IMR-90 (cell line): ENCODE results near the gene CSPG5. TPM values are rescaled to one million over a fixed set of nuclear protein-coding genes. Genes with fewer than 3 reads are reported as not detected.

Experiments used
- ATAC-seq: fragments of 200-7000 bp; cut with Tn5 transposase; 2 replicates; pipeline ENCODE4 v1.9.1; 2020; ENCODE audit warnings: low read depth, mild to moderate bottlenecking, moderate library complexity
- BruUV-seq: library from RNA; stranded (reverse); fragments of 400-500 nt; replicated peaks from 2 replicates; lab custom pipeline; 2021; lab: Mats Ljungman, UMichigan
- CTCF ChIA-PET: fragments of 300-600 bp; formaldehyde crosslinking; extraction: SDS; loops from one replicate; lab custom pipeline; 2021; ENCODE audit warnings: antibody characterized with exemption; lab: Yijun Ruan, JAX
- POLR2A ChIA-PET: fragments of 300-600 bp; sonication (Branson Sonifier 250); formaldehyde crosslinking; loops from one replicate; lab custom pipeline; 2022; ENCODE audit warnings: antibody characterized with exemption; ENCODE audit not compliant: unreplicated experiment; lab: Charles Lee
- DNase-seq: peaks from one replicate; pipeline ENCODE4 v3.0.0; 2013
- H2AFZ ChIP-seq: replicated peaks from 2 replicates; pipeline ENCODE3; 2013; ENCODE audit warnings: low read length, mild to moderate bottlenecking; ENCODE audit not compliant: poor library complexity
- H2AK5ac ChIP-seq: 2 replicates; pipeline ENCODE4 v1.6.1; 2013; ENCODE audit warnings: low read depth, low read length, inconsistent platforms
- H2AK9ac ChIP-seq: replicated peaks from 2 replicates; pipeline ENCODE3; 2013; ENCODE audit warnings: mild to moderate bottlenecking, low read depth, low read length, moderate library complexity; ENCODE audit not compliant: poor library complexity
- H2BK120ac ChIP-seq: 2 replicates; pipeline ENCODE4 v1.6.1; 2013; ENCODE audit warnings: low read depth, low read length, inconsistent platforms
- H2BK15ac ChIP-seq: 3 replicates; pipeline ENCODE4 v1.6.1; 2013; ENCODE audit warnings: low read depth, low read length, inconsistent platforms
- H2BK20ac ChIP-seq: 2 replicates; pipeline ENCODE4 v1.6.1; 2013; ENCODE audit warnings: low read depth, mild to moderate bottlenecking, inconsistent platforms, low read length, moderate library complexity
- H2BK5ac ChIP-seq: 2 replicates; pipeline ENCODE4 v1.6.1; 2013; ENCODE audit warnings: mild to moderate bottlenecking, low read depth, low read length, inconsistent platforms; ENCODE audit not compliant: poor library complexity, severe bottlenecking
- H3K14ac ChIP-seq: replicated peaks from 2 replicates; pipeline ENCODE4 v1.6.1; 2013; ENCODE audit warnings: low read depth, low read length, inconsistent platforms
- H3K18ac ChIP-seq: 2 replicates; pipeline ENCODE4 v1.6.1; 2013; ENCODE audit warnings: low read depth, low read length, control low read depth
- H3K23ac ChIP-seq: 2 replicates; pipeline ENCODE4 v1.6.1; 2013; ENCODE audit warnings: low read depth, low read length, inconsistent platforms
- H3K27ac ChIP-seq: 2 replicates; pipeline ENCODE4 v1.5.1; 2013; ENCODE audit warnings: mild to moderate bottlenecking, control low read depth, low read length; ENCODE audit not compliant: insufficient read depth
- H3K27me3 ChIP-seq: 2 replicates; pipeline ENCODE4 v1.6.1; 2013; ENCODE audit warnings: low read length; ENCODE audit not compliant: control insufficient read depth, insufficient read depth
- H3K36me3 ChIP-seq: 2 replicates; pipeline ENCODE4 v1.6.1; 2013; ENCODE audit warnings: low read length, mixed read lengths; ENCODE audit not compliant: control insufficient read depth, insufficient read depth
- H3K4ac ChIP-seq: 2 replicates; pipeline ENCODE4 v1.6.1; 2013; ENCODE audit warnings: low read depth, low read length, inconsistent platforms
- H3K4me1 ChIP-seq: 2 replicates; pipeline ENCODE4 v1.6.1; 2013; ENCODE audit warnings: low read length, mixed read lengths; ENCODE audit not compliant: control insufficient read depth, insufficient read depth
- H3K4me2 ChIP-seq: 2 replicates; pipeline ENCODE4 v1.6.1; 2013; ENCODE audit warnings: low read depth, mild to moderate bottlenecking, control low read depth, low read length, moderate library complexity
- H3K4me3 ChIP-seq: 2 replicates; pipeline ENCODE4 v1.5.1; 2013; ENCODE audit warnings: low read depth, mild to moderate bottlenecking, control low read depth, low read length, moderate library complexity; ENCODE audit not compliant: insufficient read depth
- H3K56ac ChIP-seq: 2 replicates; pipeline ENCODE4 v1.6.1; 2013; ENCODE audit warnings: low read length, inconsistent platforms; ENCODE audit not compliant: insufficient read depth; ENCODE audit errors: extremely low read depth
- H3K79me1 ChIP-seq, 2 experiments: 2 replicates each; pipeline ENCODE4 v1.6.1; 2013; ENCODE audit warnings: low read length in 2 of 2, inconsistent platforms in 1 of 2, low read depth in 1 of 2
- H3K9ac ChIP-seq: 2 replicates; pipeline ENCODE4 v1.6.1; 2013; ENCODE audit warnings: low read depth, low read length, control low read depth
- H3K9me1 ChIP-seq: 2 replicates; pipeline ENCODE4 v1.6.1; 2013; ENCODE audit warnings: low read length, inconsistent platforms; ENCODE audit not compliant: insufficient read depth
- H3K9me3 ChIP-seq: 2 replicates; pipeline ENCODE4 v1.6.1; 2013; ENCODE audit warnings: low read length; ENCODE audit not compliant: control insufficient read depth, insufficient read depth
- H4K20me1 ChIP-seq: 2 replicates; pipeline ENCODE4 v1.6.1; 2013; ENCODE audit warnings: low read length, inconsistent platforms; ENCODE audit not compliant: insufficient read depth
- H4K5ac ChIP-seq: 2 replicates; pipeline ENCODE4 v1.6.1; 2013; ENCODE audit warnings: mild to moderate bottlenecking, low read depth, low read length, control low read depth
- H4K8ac ChIP-seq, 2 experiments: 2 replicates each; pipeline ENCODE4 v1.6.1; 2013; ENCODE audit warnings: low read depth in 2 of 2, low read length in 2 of 2, control low read depth in 1 of 2, inconsistent platforms in 1 of 2
- H4K91ac ChIP-seq: 2 replicates; pipeline ENCODE4 v1.6.1; 2013; ENCODE audit warnings: low read depth, low read length, inconsistent platforms; ENCODE audit not compliant: insufficient read depth
- BHLHE40 ChIP-seq: fragments of 150-350 bp; IDR thresholded peaks from 2 replicates; pipeline ENCODE4 v1.6.1; 2016; ENCODE audit warnings: mild to moderate bottlenecking, low read depth, low read length
- MAFK ChIP-seq: IDR thresholded peaks from 2 replicates; pipeline ENCODE4 v1.6.1; 2012; ENCODE audit warnings: low read depth, low read length, improper control_type of control experiment
- MAZ ChIP-seq: IDR thresholded peaks from 2 replicates; pipeline ENCODE4 v1.6.1; 2012; ENCODE audit warnings: low read depth, mild to moderate bottlenecking, low read length, improper control_type of control experiment, moderate library complexity, borderline replicate concordance
- MXI1 ChIP-seq: IDR thresholded peaks from 2 replicates; pipeline ENCODE4 v1.6.1; 2012; ENCODE audit warnings: low read depth, mild to moderate bottlenecking, low read length, moderate library complexity, borderline replicate concordance
- NFE2L2 ChIP-seq: fragments of 150-350 bp; IDR thresholded peaks from 2 replicates; pipeline ENCODE4 v1.6.1; 2016; ENCODE audit warnings: low read depth, mild to moderate bottlenecking, low read length
- POLR2A ChIP-seq: IDR thresholded peaks from 2 replicates; pipeline ENCODE4 v1.6.1; 2012; ENCODE audit warnings: mild to moderate bottlenecking, low read depth, low read length
- SMC3 ChIP-seq: fragments of 150-350 bp; IDR thresholded peaks from 2 replicates; pipeline ENCODE4 v1.6.1; 2016; ENCODE audit warnings: low read depth, mild to moderate bottlenecking, antibody characterized with exemption, low read length, moderate library complexity
- WGBS, 2 experiments: methylation state at CpG; one replicate each; pipeline versions ENCODE4 v1.1.5 to v1.1.7; 2013; ENCODE audit warnings: missing lambda C conversion rate in 2 of 2; ENCODE audit not compliant: insufficient read length in 1 of 2; ENCODE audit errors: extremely low coverage in 2 of 2; 5-methylcytosine and 5-hydroxymethylcytosine counted together
- dilution Hi-C: fragments of 300-500 bp; cut with HindIII; formaldehyde crosslinking; loops from one replicate; pipeline ENCODE4 v1.14.3; 2018; ENCODE audit warnings: low sequenced_read_pairs; ENCODE audit not compliant: unreplicated experiment
- in situ Hi-C: fragments of 300-500 bp; cut with MboI; formaldehyde crosslinking; loops from 3 replicates; pipeline ENCODE4 v1.14.3; 2019; ENCODE audit warnings: low sequenced_read_pairs, inconsistent platforms, mixed read lengths
- intact Hi-C: fragments of 100-400 bp; cut with micrococcal nuclease; formaldehyde crosslinking; loops from 2 replicates; pipeline ENCODE4 v1.10.0; 2022
- polyA plus RNA-seq, 3 experiments: library from polyadenylated mRNA; depleted of rRNA; stranded (reverse); fragments of >200 nt; gene quantifications; 2 replicates each; pipeline ENCODE4 v1.2.3, GENCODE V29; 2012; ENCODE audit warnings: low replicate concordance in 1 of 3
- total RNA-seq: library from RNA; depleted of rRNA; stranded (reverse); fragments of >200 nt; gene quantifications from 2 replicates; pipeline ENCODE4 v1.2.3, GENCODE V29; 2012
- TF ChIP-seq, protein P1 (sequence below): conservative IDR thresholded peaks from 2 replicates; pipeline ENCODE4 v1.5.1; 2012; ENCODE audit warnings: mild to moderate bottlenecking, low read depth, low read length, improper control_type of control experiment

Gene CSPG5
- total and polyA plus RNA-seq, 2 of the 4 experiments (the other 2 are of a cell fraction) = under 0.01 to 0.10 TPM

DNA sequence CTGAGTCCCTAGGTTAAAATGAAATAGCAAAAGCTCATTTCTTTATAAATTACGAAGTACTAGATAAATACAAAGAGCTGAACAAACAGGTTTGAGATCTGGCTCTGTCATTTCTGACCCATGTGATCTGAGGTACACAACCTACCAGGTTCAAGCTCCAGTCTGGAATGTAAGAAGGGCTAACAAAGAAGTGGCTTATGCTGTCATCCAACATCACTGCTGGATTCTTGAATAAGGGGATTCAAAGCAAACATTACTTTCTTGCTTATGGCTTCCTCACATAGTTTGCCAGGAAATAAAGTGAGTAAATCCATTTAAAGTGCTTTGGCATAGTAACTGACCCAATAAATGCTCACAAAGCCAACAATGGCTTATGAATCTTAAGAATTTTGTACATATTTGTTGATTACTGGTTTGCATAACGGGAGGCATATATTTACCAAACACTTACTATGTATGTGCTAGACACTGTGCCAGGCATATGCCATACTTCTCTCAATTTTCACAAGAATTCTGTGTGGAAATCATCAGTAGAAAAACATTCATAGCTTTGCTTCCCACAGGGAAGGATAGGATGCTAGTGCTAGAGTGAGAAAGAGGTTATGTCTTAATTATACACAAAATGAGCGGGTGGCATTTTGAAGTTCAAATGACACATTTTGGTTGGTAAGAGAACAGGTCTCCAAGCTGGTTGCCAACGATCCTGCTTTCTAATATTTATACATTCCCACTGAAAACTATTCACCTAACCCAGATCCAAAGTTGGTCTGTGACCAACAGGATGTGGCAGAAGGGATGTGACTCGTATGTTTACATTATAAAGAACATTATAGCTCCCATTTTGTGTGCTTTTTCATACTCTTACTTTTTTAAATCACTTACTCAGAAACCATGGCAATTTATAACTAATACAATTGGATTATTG, 38.7 kb upstream of the CSPG5 start (continued):
- TF ChIP-seq, protein P1, sequence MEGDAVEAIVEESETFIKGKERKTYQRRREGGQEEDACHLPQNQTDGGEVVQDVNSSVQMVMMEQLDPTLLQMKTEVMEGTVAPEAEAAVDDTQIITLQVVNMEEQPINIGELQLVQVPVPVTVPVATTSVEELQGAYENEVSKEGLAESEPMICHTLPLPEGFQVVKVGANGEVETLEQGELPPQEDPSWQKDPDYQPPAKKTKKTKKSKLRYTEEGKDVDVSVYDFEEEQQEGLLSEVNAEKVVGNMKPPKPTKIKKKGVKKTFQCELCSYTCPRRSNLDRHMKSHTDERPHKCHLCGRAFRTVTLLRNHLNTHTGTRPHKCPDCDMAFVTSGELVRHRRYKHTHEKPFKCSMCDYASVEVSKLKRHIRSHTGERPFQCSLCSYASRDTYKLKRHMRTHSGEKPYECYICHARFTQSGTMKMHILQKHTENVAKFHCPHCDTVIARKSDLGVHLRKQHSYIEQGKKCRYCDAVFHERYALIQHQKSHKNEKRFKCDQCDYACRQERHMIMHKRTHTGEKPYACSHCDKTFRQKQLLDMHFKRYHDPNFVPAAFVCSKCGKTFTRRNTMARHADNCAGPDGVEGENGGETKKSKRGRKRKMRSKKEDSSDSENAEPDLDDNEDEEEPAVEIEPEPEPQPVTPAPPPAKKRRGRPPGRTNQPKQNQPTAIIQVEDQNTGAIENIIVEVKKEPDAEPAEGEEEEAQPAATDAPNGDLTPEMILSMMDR = no peak
- no peak for TF ChIP-seq NFE2L2

DNA sequence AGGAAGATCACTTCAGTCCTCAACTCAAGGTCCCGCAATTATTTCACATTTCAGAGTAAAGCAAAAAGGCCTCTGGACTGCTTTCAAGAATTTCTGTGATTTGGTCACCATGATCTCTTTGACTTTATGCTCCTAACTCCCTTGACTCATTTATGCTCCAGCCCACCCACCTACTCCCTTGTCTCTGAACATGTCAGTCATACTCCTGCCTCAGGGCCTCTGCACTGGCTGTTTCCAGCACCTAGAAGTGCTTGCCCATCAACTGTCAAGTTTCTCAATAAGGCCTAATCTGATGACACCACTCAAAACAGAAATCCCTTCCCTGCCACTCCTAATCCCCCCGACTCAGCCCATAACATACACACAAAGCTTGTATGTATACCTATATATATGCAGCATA, 36.1 kb upstream of the CSPG5 start:
- H2AK5ac ChIP-seq = no peak overlapping the region
- POLR2A ChIA-PET = no interaction called here
- peaks cover 29% of the 10 kb centered on the region; the same call in 1 of the 2 replicates for H4K20me1 ChIP-seq
- no peak overlapping the region for H4K5ac ChIP-seq
- H2BK5ac ChIP-seq = no peak overlapping the region
- DNase-seq (no peak), ATAC-seq (no peak)
- no peak overlapping the region for H3K4me3 ChIP-seq
- no peaks in the 10 kb centered on the region for H3K27me3 ChIP-seq
- H3K27ac ChIP-seq = no peak overlapping the region
- peaks cover 17% of the 10 kb centered on the region for H3K36me3 ChIP-seq
- CTCF ChIA-PET = no interaction called here
- no peak overlapping the region for H3K14ac ChIP-seq
- H3K9me1 ChIP-seq = peaks cover 17% of the 10 kb centered on the region
- no peak overlapping the region for H3K23ac ChIP-seq
- H3K4ac ChIP-seq = no peak overlapping the region
- no peak overlapping the region for H4K91ac ChIP-seq
- no peak overlapping the region for H3K56ac ChIP-seq
- TF ChIP-seq BHLHE40 (no peak), MAFK (no peak), MAZ (no peak), MXI1 (no peak), POLR2A (no peak), SMC3 (no peak)
- in situ Hi-C loops (no loop called here), intact Hi-C loops (no loop called here), dilution Hi-C loops (no loop called here)
- no TSS peak for BruUV-seq
- peaks cover 6% of the 10 kb centered on the region for H3K4me1 ChIP-seq
- no peak overlapping the region for H2BK15ac ChIP-seq
- 92% methylated on average over 1 of the region's 2 CpGs; no CpG with 5 or more reads in 1 of the 2 experiments for WGBS, 2 experiments
- H3K79me1 ChIP-seq = peaks cover 8 to 36% of the 10 kb centered on the region in 2 experiments
- H4K8ac ChIP-seq = no peak overlapping the region
- no peaks in the 10 kb centered on the region for H3K9me3 ChIP-seq
- H3K4me2 ChIP-seq = no peak overlapping the region
- H2BK120ac ChIP-seq = no peak overlapping the region
- H2AFZ ChIP-seq = no peak overlapping the region
- H3K9ac ChIP-seq = no peak overlapping the region
- H2AK9ac ChIP-seq = no peak overlapping the region
- no peak overlapping the region for H3K18ac ChIP-seq
- H2BK20ac ChIP-seq = no peak overlapping the region
